GM19193 (cell line): ENCODE data around the gene HMOX2.

ENCODE experiments used
- POLR2A ChIP-seq: IDR thresholded peaks from 4 replicates; pipeline ENCODE4 v1.6.1; 2011; ENCODE audit not compliant: insufficient read depth, insufficient read length; ENCODE audit errors: extremely low read depth

Gene HMOX2, protein sequence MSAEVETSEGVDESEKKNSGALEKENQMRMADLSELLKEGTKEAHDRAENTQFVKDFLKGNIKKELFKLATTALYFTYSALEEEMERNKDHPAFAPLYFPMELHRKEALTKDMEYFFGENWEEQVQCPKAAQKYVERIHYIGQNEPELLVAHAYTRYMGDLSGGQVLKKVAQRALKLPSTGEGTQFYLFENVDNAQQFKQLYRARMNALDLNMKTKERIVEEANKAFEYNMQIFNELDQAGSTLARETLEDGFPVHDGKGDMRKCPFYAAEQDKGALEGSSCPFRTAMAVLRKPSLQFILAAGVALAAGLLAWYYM

DNA sequence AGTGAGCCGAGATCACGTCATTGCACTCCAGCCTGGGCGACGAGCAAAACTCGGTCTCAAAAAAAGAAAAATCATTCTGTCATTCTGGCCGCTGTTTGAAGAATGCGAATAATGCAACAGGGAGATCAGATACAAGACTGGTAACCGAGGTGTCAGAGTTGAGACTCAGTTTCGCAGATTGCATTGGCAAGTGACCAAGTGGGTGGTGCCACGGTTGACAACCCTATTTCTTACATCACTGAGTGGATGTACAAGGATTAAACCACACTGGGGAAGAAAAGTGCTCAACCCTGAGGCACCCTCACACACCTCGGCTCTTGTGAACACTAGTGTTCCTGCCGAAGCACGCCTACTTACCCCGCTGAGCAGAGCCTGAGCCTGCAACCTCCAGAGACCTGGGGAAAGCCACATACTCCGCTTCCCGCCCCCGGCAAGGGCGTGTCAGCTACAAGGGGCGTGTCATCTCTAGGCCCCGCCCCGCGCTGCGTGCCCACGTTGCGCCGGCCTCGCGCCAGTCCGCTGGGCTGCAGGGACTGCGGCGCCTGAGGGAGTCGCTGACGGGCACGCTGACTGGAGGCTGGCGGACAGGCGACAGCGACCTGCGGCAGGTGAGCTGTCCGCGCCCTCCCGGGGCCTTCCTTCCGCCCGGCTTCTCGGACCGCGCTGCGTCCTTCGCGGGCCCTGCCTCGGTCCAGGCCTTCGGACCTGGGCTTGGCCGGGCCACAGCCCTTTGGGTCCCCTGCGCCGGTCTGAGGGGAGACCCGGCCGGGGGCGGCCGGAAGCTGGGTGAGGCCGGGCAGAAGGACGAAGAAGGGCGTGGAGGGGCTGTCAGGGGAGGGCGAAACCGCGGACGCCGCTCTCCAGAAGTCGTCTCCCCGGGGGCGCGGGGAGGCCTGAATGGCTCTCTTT lies at the start of gene HMOX2:
TSS of gene HMOX2 (plus strand) at position 519 of the 909 bp plus-strand sequence. CDS start 29,127 bp downstream, outside the sequence.
- TF ChIP-seq POLR2A, result peak; percentile 91

DNA sequence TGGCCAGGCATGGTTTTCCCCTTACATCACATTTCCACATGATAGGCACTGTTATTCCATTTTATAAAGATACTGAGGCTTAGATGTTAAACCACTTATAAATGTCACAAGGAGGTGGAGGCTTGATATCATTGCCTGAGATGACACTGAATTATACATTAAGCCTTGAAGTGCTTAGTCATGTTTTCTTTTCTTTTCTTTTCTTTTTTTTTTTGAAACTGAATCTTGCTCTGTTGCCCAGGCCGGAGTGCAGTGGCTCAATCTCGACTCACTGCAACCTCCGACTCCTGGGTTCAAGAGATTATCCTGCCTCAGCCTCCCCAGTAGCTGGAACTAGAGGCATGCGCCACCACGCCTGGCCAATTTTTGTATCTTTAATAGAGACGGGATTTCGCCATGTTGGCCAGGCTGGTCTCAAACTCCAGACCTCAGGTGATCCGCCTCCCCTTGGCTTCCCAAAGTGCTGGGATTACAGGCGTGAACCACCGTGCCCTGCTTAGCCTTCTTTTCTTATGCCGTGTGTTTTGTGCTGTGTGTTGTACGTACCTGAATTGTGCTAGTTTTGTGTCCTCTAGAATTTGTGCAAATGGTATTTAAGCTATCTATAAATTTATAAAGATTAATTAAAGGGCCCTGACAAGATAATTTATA lies 49.4 kb upstream of the HMOX2 start:
- no peak for TF ChIP-seq POLR2A

DNA sequence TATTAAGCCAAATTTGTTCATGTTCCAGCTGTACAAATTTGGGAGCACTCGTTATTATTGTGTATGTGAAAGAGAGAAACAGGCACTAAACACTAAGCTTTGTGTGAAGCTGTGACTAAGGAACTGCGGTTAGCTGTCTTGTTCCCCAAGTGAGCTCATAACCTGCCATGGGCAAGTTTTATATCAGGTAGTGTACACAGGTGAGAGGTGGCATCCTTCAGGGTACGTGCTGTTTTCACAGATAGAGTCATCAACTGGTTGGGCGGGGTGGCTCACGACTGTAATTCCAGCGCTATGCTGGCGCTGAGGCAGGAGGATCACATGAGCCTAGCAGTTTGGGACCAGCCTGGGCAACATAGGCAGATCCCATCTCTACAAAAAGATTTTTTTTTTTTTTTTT lies 47.7 kb upstream of the HMOX2 start:
- TF ChIP-seq POLR2A, result no peak

DNA sequence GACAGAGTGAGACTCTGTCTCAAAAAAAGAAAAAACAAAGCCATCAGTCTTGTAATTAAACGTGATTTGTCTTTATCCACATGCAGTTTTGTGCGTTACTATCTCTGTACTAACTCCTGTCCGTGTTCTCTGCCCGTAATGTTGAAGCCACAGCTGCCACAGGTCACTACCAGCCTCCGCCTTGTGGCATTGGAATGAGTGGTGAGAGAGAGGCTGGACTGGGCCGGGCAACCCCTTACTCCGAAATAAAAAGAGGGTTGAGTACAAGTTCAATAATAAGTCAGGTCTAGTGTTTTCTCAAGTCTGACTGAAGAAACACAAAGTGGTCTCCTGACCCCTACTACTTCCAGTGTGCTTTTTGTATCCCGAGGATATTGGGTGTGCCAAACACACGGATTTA lies 45.2 kb upstream of the HMOX2 start:
- TF ChIP-seq POLR2A, result no peak

DNA sequence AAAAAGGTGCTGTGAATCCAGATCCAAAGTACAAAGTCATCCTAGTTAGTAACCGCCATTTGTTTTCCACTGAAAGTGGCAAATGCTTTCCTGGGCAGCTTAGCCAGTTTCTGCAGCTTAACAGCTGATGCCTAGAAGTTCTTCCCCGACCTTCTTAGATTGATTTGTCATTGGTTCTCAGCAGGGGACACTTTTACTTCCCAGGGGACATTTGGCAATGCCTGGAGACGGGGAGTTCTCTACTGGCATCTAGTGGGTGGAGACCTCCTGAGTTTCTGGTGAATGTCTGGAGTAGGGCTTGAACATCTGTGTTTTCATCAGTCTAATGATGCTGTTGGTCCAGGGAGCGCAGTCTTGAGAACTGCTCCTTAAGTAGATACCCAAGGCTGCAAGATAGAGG lies 43.0 kb upstream of the HMOX2 start:
- no peak for TF ChIP-seq POLR2A

DNA sequence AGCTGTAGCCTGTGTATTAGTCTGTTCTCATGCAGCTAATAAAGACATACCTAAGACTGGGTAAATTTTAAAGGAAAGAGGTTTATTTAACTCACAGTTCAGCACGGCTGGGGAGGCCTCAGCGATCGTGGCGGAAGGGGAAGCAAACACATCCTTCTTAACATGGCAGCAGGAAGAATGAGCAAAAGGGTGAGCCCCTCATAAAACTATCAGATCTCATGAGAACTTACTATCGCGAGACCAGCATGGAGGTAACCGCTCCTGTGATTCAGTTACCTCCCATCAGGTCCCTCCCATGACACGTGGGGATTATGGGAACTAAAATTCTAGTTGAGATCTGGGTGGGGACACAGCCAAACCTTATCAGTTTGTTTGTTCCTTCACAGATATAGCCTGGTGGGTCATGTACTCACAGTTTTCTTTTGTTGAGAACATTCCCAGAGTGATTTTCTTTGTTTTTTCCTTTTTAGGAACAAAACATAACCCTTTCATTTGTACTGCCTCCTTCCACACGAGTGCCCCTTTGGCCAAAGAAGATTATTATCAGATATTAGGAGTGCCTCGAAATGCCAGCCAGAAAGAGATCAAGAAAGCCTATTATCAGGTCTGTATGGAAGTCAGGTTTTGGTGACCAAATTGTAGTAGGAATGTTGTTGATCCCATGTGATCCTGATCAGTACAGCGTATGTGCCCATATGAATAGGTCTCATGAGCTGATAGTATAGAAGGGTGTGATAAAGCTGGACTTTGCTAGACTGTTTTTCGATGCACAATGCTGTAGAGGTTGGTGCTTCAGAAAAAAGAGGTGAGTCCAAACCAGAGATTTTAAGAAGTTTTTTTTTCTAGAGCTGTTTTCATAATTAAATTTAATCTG lies 42.0 kb upstream of the HMOX2 start:
- TF ChIP-seq POLR2A, result no peak

DNA sequence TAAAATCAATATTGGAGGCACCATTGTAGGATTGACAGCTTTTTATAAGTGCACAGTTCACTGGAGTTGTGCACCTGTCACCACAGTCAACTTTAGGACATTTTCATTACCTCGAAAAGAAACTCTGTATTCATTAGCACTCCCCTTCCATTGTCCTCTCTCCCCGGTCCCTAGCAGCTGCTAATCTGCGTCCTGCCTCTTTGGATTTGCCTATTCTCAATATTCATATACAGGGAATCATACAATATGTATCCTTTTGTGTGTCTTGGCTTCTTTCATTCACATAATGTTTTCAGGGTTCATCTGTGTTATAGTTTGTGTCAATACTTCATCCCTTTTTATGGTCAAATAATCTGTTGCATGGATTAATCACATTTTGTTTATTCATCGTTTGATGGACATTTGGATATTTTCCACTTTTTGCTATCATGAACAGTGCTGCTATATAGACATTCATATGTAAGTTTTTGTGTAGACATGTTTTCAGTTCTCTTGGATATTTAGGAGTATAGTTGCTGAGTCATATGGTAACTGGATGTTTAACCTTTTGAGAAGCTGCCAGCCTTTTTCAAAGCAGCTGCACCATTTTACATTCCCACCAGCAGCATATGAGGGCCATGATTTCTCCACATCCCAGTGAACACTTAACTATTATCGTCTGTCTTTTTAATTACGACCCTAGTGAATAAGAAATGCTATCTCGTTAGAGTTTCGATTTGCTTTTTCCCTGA lies 40.7 kb upstream of the HMOX2 start:
- no peak for TF ChIP-seq POLR2A

DNA sequence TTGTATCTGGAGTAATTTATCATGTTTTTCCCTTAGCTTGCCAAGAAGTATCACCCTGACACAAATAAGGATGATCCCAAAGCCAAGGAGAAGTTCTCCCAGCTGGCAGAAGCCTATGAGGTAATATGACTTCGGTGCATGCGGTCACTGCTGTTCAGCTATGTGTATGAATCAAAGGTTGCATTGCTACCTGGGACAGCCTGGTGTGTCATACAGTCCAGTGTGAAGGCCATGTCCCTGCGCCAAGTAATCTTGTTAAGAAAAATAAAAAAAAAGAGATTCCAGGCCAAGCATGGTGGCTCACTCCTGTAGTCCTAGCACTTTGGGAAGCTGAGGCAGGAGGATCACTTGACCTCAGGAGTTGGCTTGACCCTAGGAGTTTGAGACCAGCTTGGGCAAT lies 38.8 kb upstream of the HMOX2 start:
- no peak for TF ChIP-seq POLR2A

DNA sequence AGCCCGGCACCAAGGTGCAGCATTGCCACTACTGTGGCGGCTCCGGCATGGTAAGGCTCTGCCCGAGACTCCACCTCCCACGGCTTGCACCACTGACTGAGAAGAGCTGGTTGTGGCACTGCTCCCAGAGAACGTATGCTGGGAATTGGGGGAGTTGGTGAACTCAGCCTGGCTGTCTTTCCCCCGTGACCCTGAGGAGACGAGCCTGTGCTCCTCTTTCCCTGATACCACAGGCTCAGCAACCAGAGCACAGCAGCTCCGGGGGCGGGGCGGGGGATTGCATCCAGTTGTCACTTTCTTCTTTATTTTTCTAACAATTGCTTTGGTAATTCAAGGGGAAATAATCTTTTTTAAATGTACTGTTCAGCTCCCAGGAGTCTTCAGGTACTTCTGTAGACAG lies 33.8 kb upstream of the HMOX2 start:
- TF ChIP-seq POLR2A, result no peak

DNA sequence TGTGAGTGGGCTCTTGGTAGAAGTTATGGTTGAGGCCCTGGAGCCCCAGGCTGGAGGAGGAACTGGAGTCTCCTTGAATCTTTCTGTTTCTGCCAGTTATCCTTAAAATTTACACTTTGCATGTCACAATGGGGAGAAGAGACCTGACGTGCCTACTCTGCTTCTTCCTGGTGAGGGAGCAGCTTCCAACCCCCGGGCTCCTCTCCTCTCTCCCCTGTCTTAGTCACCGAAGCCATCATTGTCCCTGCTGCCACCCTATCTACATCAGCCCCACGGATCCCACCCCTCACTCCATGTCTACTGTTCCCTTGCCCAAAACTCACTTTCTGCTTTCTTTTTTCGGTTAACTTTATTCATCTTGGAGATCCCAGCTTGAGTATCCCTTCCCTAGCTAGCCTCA lies 32.9 kb upstream of the HMOX2 start:
- TF ChIP-seq POLR2A, result no peak

DNA sequence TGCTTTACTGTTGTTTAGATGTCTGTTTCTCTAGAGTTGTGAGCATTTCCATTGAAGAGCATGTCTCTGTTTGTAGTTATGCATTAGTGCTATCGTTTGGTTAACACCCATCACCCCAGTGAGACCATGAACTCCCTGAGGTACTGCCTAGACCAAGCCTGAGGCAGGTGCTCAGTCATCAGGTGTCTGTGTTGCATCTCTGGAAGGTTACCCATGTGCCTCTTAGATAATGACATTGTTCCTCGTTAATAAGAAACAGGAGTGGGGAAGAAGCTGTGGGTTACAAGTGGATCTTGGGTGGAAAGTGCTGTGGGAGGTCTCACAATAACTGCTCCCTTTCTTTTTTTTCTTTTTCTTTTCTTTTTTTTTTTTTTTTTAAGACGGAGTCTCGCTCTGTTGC lies 32.2 kb upstream of the HMOX2 start:
- TF ChIP-seq POLR2A, result no peak

DNA sequence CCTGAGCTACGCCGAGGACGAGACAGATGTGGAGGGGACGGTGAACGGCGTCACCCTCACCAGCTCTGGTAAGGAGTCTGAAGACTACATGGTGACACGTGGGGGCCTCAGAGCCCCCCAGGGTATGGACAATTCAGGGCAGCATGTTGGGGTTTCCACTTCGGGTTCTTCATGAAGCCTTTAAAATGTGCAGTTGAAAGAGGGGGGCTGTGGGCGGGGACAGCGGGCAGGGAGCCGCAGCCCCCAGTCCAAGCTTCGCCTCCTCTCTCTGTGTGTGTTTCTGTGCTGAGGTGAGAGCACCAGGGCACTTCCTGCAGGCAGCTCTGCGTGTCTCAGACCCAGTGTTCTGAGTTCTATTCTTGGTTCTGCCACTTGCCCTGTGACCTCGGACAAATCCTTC lies 25.8 kb upstream of the HMOX2 start:
- TF ChIP-seq POLR2A, result no peak

DNA sequence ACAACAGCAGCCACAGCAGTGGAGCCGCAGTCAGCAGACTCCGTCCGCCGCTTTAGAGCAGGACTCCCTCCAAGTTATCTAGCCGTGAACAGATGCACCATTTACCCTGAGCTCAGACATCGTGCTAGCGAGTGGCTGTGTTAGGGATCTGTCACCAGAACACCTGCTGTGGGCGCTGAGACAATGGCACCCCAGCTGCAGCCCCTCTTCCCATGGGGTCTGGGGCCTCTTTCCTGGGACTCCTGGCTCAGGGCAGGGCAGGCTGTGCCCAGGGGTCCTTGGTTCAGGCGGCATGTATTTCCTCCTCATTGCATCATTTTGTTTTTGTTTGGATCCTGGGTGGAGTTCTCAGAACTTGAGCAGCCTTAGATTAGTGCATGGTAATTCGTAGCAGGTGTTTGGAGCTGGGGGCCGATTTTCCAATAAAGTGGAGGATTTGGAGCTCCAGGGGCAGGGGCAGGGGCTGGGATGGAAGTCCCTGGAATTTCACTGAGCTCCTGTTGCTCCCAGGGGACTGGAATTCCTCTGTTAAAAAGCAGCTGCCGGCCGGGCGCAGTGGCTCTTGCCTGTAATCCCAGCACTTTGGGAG lies 25.2 kb upstream of the HMOX2 start:
- TF ChIP-seq POLR2A, result no peak

DNA sequence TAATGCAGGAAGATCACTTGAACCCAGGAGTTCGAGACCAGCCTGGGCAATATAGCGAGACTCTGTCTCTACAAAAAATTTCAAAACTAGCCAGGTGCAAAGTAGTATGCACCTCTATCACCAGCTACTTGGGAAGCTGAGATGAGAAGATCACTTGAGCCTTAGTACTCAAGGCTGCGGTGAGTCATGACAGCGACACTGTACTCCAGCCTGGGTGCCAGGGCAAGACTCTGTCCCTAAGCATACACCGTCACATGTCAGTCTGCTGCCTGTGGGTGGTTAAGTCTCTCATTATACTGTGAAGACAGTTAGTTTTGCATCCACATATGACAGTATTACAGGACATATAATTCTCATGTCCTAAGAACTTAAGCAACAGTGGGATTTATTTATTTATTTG lies 23.5 kb upstream of the HMOX2 start:
- TF ChIP-seq POLR2A, result no peak

DNA sequence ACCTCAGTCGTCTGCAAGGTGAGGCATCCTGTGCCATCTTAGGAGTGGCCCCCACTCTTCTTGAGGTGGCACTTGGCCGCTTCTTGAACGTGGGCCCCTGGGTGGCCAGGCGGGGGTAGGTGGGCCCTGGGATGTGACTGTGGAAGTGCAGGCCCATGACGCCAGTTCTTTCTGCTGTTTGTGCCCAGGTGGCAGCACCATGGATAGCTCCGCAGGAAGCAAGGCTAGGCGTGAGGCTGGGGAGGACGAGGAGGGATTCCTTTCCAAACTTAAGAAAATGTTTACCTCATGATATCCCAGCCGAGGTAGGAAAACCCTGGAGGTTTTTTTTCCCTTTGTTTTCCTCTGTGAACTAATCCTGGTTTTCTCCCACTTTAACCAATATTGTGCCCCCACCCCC lies 21.6 kb upstream of the HMOX2 start:
- no peak for TF ChIP-seq POLR2A
